Activated T-cell treated with anti-CD3 and anti-CD28 coated beads for 24 hours (primary cell): ENCODE data around the gene ASIC5.
"Not testable (repeated sequence)": the region's sequence is repeated elsewhere in the genome, so short reads cannot be mapped to it uniquely, and the experiment has no call there.

Experiments used
- DNase-seq: peaks from one replicate; pipeline ENCODE4 v3.0.0-alpha.2; 2020; ENCODE audit warnings: low read depth

ASIC5 gene, protein sequence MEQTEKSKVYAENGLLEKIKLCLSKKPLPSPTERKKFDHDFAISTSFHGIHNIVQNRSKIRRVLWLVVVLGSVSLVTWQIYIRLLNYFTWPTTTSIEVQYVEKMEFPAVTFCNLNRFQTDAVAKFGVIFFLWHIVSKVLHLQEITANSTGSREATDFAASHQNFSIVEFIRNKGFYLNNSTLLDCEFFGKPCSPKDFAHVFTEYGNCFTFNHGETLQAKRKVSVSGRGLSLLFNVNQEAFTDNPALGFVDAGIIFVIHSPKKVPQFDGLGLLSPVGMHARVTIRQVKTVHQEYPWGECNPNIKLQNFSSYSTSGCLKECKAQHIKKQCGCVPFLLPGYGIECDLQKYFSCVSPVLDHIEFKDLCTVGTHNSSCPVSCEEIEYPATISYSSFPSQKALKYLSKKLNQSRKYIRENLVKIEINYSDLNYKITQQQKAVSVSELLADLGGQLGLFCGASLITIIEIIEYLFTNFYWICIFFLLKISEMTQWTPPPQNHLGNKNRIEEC

GRCh38 chr4:155866177-155866576 lies at the start of gene ASIC5:
TSS of gene ASIC5 (minus strand) at chr4:155866277. CDS start at chr4:155866226, 51 bp downstream.
- no peak for DNase-seq

DNA sequence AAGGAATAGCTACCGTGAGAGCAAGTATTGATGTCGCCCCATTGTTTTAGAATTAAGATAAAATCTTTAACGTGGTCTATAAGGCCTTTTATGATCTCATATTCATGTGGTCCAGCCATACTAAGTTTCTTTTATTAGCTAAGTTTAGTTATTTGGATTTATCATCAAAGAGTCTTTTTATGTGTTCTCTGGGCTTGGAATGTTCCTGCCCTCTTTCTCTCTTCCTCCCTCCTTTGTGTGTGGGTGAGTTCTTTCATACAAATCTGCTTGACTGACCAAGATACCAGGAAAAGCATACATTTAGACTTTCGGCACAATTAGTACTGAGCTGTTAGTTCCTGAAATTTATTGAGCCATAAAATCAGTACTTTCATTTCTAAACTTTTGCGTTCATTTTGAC lies 48.7 kb upstream of the ASIC5 start:
- no peak for DNase-seq

DNA sequence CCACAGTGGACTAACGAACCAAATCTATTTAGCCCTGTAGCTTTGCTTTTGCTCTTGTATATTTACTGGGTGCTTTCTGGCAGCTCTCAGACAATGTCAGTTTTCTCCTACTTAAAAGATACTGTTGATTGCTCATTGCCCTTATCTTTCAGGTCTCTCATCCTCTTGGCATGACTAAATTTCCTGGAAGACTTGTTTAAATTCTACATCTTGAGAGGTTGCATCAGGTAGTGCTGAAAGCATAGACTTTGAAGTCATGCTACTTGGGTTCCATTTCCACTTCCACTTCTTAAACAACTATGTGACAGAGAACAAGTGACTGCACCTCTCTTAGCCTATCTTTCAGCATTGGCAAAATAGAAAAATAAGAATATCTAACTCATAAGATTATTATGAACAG lies 45.8 kb upstream of the ASIC5 start:
- DNase-seq: no peak

- DNase-seq: no peak
These were observed 43.6 kb upstream of the ASIC5 start for GRCh38 chr4:155909615-155910226.

GRCh38 chr4:155908187-155909139 lies 42.4 kb upstream of the ASIC5 start:
- DNase-seq: no peak

GRCh38 chr4:155907556-155907955 lies 41.5 kb upstream of the ASIC5 start:
- no peak for DNase-seq

DNA sequence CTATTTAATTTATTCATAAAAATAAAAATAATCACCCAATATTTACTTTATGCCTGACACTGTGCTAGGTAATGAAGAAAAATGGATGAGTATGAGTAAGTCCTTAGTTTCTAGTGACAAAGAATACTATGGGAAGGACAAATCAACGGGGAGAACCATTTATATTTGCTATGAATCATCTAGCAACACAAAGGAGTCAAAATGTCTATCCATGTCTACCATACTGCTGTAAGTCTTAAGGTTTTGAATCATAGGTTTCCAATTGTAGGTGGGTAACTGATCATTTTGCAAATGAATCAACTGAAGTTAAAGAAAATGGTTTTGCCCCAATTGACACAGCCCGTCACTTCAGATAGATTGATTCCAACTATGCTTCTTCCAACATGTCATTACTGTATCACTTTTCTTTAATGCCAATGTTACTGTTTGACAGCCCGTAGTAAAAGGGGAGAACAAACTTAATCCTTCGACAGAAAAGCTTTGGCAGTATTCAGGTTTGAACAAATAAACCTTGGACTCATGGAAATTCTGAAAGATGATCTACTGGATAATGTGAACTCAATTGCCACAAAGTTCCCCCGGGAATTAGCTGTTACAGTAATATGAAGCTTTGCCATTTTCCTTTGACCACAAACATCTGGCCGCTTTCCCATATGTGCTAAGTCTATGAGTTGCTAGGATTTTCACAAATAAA lies 40.6 kb upstream of the ASIC5 start:
- DNase-seq: no peak

DNA sequence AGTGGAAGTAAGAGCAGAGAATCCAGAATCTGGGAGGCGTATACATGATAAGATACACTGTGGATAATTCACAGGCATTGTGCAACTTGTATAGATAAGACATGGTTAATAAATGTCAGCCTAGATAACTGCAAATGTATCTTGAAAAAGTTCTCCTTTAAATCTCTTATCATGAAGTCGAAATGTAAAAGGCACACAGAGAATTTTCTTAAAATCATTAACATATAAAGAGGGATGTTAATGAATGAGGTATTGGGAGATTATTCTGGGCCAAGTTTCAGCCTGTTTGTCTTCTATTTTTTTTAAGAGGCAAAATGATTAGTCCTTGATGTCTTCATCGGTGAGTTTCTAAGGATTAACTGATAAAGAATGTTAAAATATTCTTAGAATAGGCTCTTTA lies 38.3 kb upstream of the ASIC5 start:
- no peak for DNase-seq

DNA sequence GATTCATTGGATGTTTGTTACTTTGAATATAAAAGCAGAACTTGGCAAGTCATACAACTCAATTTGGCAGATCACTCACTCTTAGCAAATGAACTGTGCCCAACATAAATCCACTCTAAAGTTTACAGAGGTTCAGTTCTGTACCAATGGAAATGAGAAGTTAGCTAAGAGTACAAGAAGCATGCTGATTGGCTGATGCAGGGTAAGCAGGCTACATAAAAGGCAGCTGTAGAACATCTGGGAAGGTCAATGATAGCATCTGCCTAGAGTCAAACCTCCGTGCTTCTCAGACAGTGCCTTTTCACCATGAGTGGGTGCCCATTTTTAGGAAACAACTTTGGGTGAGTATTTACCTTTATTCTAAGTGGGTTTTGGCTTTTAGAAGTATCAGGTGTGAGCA lies 37.4 kb upstream of the ASIC5 start, which contains the start of gene TDO2:
TDO2 (plus strand) TSS at position 244 of the 400 bp plus-strand sequence; CDS start at position 307, 63 bp downstream.
- DNase-seq: no peak

GRCh38 chr4:155901013-155901412 lies 34.9 kb upstream of the ASIC5 start:
- no peak for DNase-seq

DNA sequence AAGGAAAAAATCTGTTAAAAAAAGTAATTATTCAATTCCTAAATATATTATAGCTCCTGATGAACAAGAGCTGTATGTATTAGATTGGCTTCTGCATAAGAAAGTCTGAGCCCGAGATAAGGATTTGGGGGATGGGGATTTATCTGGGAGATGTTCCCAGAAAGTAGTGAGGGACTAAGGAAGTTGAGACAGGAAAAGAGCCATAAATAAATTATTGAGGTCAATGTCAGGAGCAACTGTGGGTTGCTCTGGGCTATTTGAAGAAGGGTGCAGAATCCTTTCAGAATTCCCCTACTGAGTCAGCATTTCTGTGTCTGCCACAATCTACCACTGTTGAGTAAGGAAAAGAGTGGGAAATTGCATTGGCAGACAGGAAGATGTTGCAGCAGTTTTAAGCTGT lies 34.3 kb upstream of the ASIC5 start:
- no peak for DNase-seq

DNA sequence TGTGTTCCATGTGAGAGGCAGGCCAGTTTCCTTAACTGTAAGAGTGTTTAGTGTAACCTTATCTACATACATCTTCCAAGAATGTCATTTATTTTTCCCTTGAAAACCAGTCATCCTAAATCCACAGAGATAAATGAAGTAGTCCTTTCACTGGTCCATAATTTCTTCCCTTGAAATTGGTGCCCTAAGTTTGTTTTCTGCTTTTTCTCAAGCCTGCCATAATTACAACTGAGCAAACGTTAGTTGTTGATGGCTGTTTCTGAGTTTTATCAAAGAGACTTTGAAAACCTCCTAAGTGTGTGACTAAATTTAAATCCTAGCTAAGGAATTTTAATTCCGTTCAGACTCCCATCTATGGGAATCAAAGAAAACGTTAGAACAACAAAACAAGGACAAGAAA lies 33.8 kb upstream of the ASIC5 start:
- no peak for DNase-seq

DNA sequence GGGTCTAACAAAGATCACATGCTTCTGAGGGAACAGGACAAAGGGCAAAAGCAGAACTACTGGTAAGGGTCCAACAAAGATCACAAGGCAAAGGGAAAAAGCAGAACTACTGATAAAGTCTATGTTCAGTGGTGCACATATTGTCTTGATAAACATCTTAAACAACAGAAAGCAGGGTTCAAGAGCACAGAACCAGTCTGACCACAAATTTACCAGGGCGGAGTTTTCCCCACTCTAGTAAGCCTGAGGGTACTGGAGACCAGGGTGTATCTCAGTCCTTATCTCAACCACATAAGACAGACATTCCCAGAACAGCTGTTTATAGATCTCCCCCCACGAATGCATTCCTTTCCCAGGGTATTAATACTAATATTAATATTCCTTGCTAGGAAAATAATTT lies 32.3 kb upstream of the ASIC5 start:
- DNase-seq: not testable (repeated sequence)

DNA sequence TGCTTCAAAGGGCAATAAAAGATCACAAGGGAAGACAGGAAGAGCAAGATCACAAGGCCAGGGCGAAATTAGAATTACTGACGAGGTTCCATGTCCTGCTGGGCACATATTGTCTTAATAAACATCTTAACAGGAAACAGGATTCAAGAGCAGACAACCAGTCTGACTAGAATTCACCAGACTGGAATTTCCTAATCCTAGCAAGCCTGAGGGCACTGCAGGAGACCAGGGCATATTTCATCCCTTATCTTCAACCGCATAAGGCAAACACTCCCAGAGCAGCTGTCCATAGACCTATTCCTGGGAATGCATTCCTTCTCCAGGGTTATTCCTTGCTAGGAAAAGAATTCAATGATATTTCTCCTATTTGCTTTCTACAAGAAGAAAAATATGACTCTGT lies 25.0 kb upstream of the ASIC5 start:
- no peak for DNase-seq

DNA sequence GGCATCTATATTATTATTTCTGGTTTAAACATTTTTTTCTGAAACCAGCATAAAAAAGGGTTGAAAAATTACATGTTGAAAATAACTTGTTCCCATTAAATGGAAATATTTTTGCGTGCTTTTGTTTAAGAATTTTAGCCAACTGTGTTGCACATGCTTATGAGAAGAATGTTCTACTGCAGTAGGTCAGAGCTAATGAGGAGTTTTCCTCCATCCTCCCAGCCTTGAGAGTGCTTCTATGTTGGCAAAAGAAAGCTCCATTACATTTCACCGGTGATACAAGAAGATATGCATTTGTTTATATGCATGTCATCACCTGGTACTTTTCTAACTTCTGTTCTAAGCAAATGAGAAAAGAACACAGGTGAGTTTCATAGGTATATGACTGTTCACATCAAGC lies 23.9 kb upstream of the ASIC5 start:
- no peak for DNase-seq

GRCh38 chr4:155889031-155889793 lies 23.1 kb upstream of the ASIC5 start:
- DNase-seq: no peak

GRCh38 chr4:155887847-155888570 lies 21.9 kb upstream of the ASIC5 start:
- DNase-seq: no peak

DNA sequence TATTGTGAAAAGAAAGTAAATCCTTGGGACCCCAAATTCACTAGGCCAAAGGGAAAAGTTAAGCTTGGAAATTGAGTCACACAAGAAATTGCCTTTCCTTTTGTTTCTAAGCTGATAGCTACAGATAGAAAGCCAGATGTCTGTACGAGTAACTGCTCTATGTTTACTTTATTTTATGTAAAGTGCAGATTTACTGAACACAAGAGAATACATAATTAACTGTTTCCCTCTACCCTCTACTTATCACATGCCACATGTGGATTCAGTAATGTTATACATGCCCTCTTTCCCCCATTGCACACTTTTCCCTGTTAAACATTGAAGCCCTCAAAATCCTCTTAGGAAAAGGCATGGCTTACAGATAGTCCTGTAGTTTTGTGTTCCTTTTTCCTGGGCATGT lies 21.0 kb upstream of the ASIC5 start:
- DNase-seq: no peak

- DNase-seq: no peak
These were observed 19.6 kb upstream of the ASIC5 start for GRCh38 chr4:155885666-155886065.

DNA sequence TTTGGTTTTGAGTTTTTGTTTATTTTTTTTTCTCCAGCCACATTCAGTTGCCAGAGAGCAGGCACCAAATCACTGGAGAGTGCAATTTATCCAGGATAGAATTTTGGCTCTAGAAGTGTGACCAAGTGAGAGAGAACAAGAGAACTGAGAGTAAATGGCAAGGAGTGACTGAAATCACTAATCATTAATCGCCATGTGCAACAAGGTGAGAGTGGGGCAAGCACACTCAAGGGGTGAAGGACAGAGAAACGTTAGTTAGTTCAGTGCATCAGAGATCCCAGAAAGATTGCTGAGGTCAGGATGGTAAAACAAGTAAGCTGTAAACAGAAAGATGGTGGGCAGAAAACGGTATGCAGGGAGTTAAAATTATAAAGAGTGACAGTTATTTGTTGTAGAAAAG lies 17.8 kb upstream of the ASIC5 start:
- no peak for DNase-seq
